Esophagus squamous epithelium (tissue), 4 donors: ENCODE results near the gene DYNC1I2.

Experiments
- POLR2A ChIP-seq, 4 donors: fragments of 450-650 bp; IDR thresholded peaks; one replicate each; pipeline ENCODE4 v1.6.1; 2017; ENCODE audit warnings: antibody characterized with exemption in 4 of 4, mild to moderate bottlenecking in 4 of 4, moderate library complexity in 3 of 4
- TF ChIP-seq, protein P1 (sequence below), 6 experiments: fragments of 450-650 bp in 4 of 6; fragments of 200-600 bp in 2 of 6; sonication (generic) in 2 of 6; IDR thresholded peaks; one replicate each; pipeline ENCODE4 v1.5.1; 2016 to 2019; ENCODE audit warnings: antibody characterized with exemption in 6 of 6, mild to moderate bottlenecking in 4 of 6, moderate library complexity in 4 of 6

GRCh38 chr2:171785450-171785849 lies 98.2 kb downstream of the DYNC1I2 start:
- TF ChIP-seq, protein P1, sequence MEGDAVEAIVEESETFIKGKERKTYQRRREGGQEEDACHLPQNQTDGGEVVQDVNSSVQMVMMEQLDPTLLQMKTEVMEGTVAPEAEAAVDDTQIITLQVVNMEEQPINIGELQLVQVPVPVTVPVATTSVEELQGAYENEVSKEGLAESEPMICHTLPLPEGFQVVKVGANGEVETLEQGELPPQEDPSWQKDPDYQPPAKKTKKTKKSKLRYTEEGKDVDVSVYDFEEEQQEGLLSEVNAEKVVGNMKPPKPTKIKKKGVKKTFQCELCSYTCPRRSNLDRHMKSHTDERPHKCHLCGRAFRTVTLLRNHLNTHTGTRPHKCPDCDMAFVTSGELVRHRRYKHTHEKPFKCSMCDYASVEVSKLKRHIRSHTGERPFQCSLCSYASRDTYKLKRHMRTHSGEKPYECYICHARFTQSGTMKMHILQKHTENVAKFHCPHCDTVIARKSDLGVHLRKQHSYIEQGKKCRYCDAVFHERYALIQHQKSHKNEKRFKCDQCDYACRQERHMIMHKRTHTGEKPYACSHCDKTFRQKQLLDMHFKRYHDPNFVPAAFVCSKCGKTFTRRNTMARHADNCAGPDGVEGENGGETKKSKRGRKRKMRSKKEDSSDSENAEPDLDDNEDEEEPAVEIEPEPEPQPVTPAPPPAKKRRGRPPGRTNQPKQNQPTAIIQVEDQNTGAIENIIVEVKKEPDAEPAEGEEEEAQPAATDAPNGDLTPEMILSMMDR (IDR thresholded peaks at IDR 0.05): no peak
- no peak for TF ChIP-seq POLR2A (IDR thresholded peaks at IDR 0.05)
